GM04503 (cell line): Measurements from ENCODE around the gene LMAN2.
"Not testable (repeated sequence)": the region's sequence is repeated elsewhere in the genome, so short reads cannot be mapped to it uniquely, and the experiment has no call there.

ENCODE experiments used
- DNase-seq: peaks from one replicate; pipeline ENCODE4 v3.0.0-alpha.2; 2012; ENCODE audit warnings: low read depth

The LMAN2 gene

GRCh38 chr5:177378884-177379883 lies 27.7 kb upstream of the LMAN2 start:
- no peak for DNase-seq

- DNase-seq = no peak
Measured at GRCh38 chr5:177377851-177378776, 26.6 kb upstream of the LMAN2 start.

GRCh38 chr5:177376107-177376506 lies 24.6 kb upstream of the LMAN2 start:
- DNase-seq = no peak

GRCh38 chr5:177375516-177375915 lies 24.0 kb upstream of the LMAN2 start:
- DNase-seq = not testable (repeated sequence)

- DNase-seq = no peak
Measured at GRCh38 chr5:177374211-177374610, 22.7 kb upstream of the LMAN2 start.

DNA sequence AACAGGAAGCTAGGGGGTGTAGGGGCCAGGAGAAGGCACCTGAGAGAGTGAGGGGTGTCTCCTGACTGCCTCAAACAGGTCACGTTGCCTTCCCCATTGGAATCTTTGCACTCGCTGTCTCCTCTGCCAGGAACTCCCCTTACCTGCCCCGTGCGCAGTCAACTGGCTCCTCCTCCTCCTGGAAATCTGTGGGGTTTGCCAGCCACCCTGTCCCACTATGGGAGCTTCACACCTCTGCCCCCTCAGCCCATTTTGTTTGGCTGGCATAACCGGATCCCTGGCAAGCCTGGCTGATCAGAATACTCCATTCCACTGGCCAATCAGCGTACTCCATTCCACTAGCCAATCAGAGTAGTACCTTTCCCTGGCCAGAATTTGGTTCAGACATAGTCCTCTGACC lies 22.3 kb upstream of the LMAN2 start:
- no peak for DNase-seq

- no peak for DNase-seq
Measured at GRCh38 chr5:177372910-177373309, 21.4 kb upstream of the LMAN2 start.

GRCh38 chr5:177372034-177372896 lies 20.8 kb upstream of the LMAN2 start:
- DNase-seq = no peak

DNA sequence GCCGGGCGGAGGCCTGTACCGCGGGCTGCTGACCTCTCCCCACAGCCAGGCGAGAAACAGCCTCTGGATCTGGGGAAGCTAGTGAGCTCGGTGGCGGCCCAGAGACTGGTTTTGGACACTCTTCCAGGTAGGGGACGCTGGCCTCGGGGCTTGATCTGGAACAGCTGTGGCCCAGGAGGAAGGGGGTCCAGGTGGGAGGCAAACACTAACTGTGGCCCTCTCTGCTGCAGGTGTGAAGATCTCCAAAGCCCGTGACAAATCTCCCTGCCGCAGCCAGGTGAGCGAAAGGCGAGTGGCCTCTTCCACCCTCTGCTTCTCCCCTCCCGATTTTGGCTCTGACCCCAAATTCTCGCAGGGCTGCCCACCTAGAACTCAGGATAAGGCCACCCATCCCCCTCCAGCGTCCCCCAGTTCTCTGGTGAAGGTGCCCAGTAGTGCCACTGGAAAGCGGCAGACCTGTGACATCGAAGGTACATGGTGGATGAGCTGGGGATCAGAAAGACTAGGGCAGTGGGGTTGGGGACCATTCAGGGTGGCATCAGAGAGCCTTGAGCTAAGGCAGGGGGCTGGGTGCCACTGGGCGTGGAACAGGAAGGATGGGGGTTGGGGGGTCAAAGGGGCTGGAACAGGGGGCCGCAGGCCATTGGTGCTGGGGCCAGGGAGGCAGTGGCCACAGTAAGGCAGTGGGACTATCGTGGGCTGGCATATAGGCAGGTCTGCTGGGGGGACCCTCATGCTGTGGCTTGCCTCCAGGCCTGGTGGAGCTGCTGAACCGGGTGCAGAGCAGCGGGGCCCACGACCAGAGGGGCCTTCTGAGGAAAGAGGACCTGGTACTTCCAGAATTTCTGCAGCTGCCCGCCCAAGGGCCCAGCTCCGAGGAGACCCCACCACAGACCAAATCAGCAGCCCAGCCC lies 19.9 kb upstream of the LMAN2 start:
- no peak for DNase-seq

GRCh38 chr5:177370488-177371119 lies 19.1 kb upstream of the LMAN2 start:
- peak; percentile 19 for DNase-seq

DNA sequence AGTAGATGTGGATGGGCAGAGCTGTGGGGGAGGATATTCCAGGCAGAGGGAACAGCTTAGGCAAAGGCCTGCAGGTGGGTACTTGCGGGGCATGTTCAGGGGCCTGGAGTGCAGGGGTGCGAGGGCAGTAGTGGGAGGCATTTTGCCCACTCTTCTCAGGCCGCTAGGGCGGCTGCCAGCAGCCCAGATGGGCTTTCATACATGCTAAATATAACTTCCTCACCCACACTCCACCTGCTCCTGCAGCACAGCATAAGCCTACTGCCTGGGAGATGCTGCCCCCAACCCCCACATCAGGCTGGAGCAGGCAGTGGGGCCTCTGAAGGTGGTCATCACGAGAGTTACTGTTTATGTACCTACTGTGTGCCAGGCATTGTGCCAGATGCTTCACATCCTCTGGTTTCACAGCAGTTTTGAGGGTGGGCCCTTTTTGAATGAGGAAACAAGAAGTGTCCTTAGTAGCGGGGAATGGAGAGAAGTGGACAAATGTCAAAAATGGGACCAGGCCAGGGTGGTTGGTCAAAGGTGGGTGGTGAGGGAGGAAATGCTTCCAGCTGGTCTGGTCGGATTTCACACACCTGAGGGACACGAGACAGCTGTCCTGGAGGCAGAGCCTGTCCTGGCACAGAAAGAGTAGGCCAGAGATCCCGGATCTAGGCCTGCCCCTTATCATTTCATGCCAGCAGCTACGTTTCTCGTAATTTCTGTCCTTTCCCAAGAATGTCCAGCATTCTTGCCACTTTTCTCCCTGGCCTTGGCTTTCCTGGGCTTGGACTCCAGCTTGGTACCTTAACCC lies 18.4 kb upstream of the LMAN2 start:
- no peak for DNase-seq

GRCh38 chr5:177368869-177369644 lies 17.6 kb upstream of the LMAN2 start:
- no peak for DNase-seq

DNA sequence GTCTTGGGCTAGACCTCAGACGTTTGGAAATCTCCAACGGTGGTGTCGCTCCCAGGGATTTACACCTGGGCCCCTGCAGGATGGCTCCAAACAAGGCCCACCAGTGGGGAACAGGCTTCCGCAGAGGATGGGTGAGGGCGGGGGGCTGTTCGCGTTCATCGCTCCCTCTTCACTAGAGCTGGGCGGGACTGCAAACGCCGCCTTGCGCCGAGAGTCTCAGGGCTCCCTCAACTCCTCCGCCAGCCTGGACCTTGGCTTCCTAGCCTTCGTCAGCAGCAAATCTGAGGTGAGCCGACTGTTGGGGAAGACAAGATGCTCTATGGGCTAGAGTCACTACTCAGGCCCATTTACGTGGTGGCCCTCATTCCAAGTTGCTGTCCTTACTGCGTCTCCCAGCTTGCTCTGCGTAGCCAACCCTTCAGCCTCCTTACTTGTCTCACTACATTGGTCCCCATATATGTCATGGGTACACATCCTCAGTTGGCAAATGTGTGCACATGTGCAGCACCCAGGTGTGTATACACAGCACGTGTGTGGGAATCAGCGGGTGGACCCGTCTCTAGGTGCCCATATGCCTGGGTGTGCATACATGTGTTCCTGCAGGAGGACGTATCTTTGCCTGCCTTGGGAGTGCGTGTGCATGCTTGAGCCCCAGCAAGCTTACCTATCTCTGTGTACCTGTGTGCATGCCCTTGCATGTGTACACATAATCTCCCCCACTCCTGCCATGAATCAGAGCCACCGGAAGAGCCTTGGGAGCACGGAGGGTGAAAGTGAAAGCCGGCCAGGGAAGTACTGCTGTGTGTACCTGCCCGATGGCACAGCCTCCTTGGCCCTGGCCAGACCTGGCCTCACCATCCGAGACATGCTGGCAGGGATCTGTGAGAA lies 16.8 kb upstream of the LMAN2 start:
- DNase-seq = no peak

DNA sequence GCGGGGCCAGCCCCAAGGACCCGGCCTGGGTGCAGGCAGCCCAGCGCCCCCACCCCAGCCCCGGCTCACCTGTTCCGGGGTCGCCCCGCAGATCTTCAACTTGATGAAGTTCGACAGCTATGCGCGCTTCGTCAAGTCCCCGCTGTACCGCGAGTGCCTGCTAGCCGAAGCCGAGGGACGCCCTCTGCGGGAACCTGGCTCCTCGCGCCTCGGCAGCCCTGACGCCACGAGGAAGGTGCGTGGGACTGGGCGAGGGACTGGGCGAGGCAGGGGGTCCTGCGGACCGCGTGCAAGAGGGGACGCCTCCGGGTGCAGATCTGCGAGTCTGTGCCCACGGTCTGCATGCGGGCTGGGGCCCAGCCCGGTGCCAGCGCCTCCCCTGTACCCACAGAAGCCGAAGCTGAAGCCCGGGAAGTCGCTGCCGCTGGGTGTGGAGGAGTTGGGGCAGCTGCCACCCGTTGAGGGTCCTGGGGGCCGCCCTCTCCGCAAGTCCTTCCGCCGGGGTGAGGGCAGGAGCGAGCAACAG lies 15.9 kb upstream of the LMAN2 start:
- DNase-seq = no peak

DNA sequence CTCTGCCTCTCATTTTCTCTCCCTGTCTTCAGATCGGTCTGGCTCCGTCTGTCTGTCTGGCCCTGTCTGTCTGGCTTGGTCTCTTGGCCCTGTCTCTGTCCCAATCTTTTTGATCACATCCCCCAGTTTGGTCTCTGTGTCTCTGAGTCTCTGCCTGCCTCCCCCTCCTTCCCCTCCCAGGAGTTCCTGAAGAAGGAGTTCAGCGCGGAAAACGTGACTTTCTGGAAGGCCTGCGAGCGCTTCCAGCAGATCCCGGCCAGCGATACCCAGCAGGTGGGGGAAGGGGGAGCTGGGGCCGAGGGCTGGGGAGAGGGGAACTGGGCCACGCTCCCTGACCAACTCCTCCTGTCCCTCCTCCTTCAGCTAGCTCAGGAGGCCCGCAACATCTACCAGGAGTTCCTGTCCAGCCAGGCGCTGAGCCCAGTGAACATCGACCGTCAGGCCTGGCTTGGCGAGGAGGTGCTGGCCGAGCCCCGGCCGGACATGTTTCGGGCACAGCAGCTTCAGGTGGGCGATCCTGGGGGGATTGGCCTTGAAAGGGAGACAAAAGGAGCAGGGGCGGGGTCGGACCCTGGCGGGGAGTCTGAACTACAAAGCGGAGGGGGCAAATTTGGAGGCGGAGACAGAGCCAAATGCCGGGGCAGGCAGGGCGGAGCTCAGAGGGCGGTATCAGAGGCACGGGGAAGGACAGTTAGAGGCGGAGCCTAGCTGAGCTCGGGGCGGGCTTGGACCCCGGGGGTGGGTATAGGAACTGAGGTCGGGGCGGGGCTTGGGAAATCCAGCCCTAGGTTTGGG lies 15.3 kb upstream of the LMAN2 start:
- DNase-seq = peak; percentile 25

GRCh38 chr5:177365845-177366527 lies 14.5 kb upstream of the LMAN2 start:
- DNase-seq = no peak
